Neuron (in vitro differentiated cells): Measurements from ENCODE around the gene COL13A1.

Source experiments
- H2AFZ ChIP-seq: one replicate; pipeline ENCODE4 v1.6.1; 2013; ENCODE audit warnings: low read depth, mild to moderate bottlenecking, inconsistent platforms, low read length, moderate library complexity
- H3K27me3 ChIP-seq: one replicate; pipeline ENCODE4 v1.6.1; 2013; ENCODE audit warnings: low read length; ENCODE audit not compliant: insufficient read depth
- H3K36me3 ChIP-seq: one replicate; pipeline ENCODE4 v1.6.1; 2013; ENCODE audit warnings: low read length; ENCODE audit not compliant: insufficient read depth
- H3K4me1 ChIP-seq: one replicate; pipeline ENCODE4 v1.6.1; 2013; ENCODE audit warnings: low read length; ENCODE audit not compliant: insufficient read depth
- H3K4me3 ChIP-seq: 2 replicates; pipeline ENCODE4 v1.5.1; 2013; ENCODE audit warnings: mild to moderate bottlenecking, low read length, moderate library complexity
- H3K9me3 ChIP-seq: one replicate; pipeline ENCODE4 v1.6.1; 2013; ENCODE audit warnings: low read length

The COL13A1 gene

DNA sequence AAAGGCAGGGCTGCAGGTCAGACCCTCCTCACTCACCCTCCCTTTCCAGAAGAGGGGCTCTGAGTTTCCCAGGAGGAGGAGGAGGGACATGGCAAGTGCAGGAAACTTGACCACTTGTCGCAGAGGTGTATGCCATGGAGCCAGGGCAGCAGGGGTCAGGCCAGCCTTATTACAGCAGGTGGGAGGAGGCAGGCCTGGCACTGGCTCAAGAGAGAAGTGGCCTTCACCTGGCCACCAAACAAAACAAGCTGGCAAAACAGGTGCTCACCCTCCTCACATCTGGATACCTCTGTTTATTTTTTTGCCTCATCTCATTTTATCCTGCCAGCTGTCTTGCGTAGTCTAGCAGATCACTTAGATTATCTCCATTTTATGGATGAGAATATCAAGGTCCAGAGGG, 12.5 kb downstream of the COL13A1 start:
- Histone ChIP-seq H3K27me3 (no peaks in the 10 kb centered on the region), H3K4me3 (no peak overlapping the region), H3K9me3 (no peaks in the 10 kb centered on the region), H2AFZ (no peak overlapping the region), H3K36me3 (no peaks in the 10 kb centered on the region), H3K4me1 (no peaks in the 10 kb centered on the region)

DNA sequence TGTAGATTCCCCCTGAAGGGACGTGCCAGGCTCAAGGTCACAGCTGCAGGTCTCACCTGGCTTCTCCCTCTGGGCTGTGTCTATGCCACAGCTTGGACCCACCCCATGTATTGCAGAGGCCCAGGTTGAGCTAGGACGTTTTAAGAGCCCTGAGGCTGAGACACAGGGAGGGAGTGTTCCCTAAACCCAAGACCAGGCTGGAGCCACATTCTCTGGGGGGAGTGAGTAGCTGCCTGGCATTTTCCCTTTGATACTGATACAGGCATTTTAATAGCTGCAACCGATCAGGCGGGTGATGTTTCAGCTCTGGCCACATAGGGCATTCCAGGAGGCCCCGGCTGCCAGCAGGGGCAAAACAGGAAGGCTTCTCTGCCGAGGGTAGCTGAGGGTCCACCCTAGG, 13.4 kb downstream of the COL13A1 start:
- Histone ChIP-seq H2AFZ (no peak overlapping the region), H3K4me3 (no peak overlapping the region), H3K4me1 (no peaks in the 10 kb centered on the region), H3K36me3 (no peaks in the 10 kb centered on the region), H3K9me3 (no peaks in the 10 kb centered on the region), H3K27me3 (no peaks in the 10 kb centered on the region)

DNA sequence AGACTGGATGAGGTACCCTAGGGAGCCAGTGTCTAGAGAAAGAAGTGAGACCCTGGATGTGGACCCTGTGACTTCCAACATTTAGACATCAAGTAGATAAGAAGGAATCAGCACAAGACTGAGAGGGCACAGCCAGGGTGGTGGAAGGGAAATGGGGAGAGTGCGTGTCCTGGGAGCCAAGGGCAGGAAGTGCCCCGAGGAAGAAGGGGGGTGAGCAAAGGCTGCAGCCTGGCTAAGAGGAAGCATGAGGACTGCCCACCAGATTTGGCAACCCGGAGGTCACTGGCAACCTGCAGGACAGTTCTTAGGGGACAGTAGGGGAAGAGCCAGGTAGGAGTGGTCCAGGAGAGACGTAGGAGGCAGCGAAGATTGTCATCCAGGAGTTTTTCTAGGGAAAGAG, 14.8 kb downstream of the COL13A1 start:
- Histone ChIP-seq H3K27me3 (no peaks in the 10 kb centered on the region), H3K4me1 (no peaks in the 10 kb centered on the region), H2AFZ (no peak overlapping the region), H3K36me3 (no peaks in the 10 kb centered on the region), H3K9me3 (no peaks in the 10 kb centered on the region), H3K4me3 (no peak overlapping the region)

DNA sequence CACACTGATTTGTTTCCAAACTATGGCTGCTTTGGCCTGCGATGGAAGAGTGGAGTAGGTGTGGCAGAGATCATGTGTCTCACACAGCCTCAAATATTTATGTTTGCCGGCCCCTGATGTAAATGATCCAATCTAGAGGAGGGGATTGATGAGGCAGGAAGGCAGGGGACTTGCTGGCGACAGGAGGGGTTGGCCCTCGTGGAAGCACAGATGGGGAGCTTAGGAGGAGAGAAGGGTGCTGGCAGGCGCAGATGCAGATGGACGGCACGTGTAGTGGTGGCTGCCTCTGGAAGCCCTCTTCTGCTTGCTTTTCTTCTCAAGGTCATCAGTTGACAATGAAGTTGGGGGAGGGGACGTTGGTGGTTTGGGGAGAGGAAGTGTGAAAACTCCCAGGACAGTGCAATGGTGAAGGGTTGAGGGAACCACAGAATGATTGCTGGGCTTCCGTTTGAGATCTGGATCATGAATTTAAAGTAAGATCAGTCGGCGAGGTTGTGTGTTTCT, 15.4 kb downstream of the COL13A1 start:
- no peaks in the 10 kb centered on the region for H3K27me3 ChIP-seq
- H3K4me3 ChIP-seq: no peak overlapping the region
- H3K9me3 ChIP-seq: no peaks in the 10 kb centered on the region
- H3K4me1 ChIP-seq: no peaks in the 10 kb centered on the region
- H3K36me3 ChIP-seq: no peaks in the 10 kb centered on the region
- no peak overlapping the region for H2AFZ ChIP-seq

DNA sequence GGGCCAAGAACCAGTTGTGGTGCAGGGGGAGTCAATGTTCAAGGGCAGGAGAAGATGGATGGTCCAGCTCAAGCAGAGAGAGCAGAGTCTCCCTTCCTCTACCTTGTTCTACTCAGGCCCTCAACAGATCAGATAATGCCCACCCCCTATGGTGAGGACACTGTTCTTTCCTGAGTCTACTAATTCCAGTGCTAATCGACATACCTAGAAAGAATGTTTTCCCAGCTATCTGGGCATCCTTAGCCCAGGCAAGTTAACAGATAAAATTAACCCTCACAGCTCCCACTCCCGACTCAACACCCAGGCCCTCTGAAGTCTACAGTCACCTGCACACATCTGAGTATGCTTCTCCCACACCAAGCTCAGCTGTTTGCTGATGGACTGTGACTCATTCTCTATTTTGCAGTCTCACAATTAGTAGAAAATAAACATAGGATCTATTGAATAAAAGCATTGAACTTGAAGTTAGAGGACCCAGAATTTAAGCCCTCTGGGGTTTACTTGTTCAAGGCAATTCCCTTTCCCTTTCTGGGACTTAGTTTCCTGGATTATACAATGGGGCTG, 17.1 kb downstream of the COL13A1 start:
- Histone ChIP-seq H3K4me1 (no peaks in the 10 kb centered on the region), H3K9me3 (no peaks in the 10 kb centered on the region), H3K27me3 (no peaks in the 10 kb centered on the region), H2AFZ (no peak overlapping the region), H3K4me3 (no peak overlapping the region), H3K36me3 (no peaks in the 10 kb centered on the region)

DNA sequence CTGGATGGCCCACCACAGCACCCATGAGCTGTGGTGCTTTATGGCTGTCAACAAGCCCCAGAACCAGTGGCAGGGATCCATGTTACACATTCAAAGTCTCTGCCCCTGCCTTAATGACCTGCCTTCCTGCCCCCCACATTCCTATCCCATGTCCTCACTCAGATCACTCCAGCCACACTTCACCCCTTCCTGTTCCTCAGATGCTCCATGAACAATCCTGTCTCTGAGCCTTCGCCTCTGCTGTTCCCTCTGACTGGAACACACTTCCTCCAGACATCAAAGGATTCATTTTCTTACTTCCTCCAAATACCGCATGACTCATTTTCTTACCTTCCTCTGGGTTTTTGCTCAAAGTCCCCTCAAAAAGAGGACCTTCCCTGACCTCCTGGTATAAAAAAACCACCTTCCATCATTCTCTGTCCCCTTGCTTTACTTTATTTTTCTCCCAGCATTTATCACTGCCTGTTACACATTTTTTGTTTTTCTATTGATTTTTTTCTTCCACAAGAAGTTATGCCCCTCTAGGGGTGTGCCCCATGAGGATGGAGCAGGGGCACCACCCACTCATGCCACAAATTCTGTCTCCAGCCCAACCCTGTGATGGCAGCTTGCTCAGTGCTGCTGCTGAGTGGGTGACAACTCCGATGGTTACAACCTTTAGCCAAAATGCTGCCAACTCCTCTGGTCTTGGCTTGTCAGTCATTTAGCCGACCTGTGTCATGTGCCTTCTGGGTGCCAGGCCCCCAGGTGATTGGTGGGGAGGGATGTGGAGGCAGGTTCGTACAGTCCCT, 18.2 kb downstream of the COL13A1 start:
- H3K4me3 ChIP-seq: no peak overlapping the region
- H3K36me3 ChIP-seq: no peaks in the 10 kb centered on the region
- H2AFZ ChIP-seq: no peak overlapping the region
- no peaks in the 10 kb centered on the region for H3K4me1 ChIP-seq
- H3K9me3 ChIP-seq: no peaks in the 10 kb centered on the region
- H3K27me3 ChIP-seq: no peaks in the 10 kb centered on the region

DNA sequence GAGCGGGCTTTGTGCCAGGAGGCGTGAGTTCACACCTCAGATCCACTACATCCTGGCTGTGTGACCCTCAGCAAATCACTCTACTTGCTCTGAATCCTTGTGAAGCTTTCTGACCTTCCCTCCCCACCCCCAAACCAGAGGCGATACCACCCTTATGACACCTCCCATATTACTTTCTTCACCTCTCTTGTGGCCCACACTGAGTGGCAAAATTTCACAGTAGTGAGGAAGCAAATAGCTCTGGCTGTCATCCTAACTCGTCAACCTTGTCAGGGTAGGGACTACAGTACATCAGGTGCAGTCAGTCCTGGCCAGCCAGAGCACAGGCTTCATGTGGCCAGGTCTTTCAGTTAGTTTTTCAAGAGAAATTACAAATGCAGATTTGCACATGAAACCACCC, 19.1 kb downstream of the COL13A1 start:
- Histone ChIP-seq H3K4me1 (no peaks in the 10 kb centered on the region), H3K4me3 (no peak overlapping the region), H2AFZ (no peak overlapping the region), H3K27me3 (no peaks in the 10 kb centered on the region), H3K36me3 (no peaks in the 10 kb centered on the region), H3K9me3 (no peaks in the 10 kb centered on the region)

DNA sequence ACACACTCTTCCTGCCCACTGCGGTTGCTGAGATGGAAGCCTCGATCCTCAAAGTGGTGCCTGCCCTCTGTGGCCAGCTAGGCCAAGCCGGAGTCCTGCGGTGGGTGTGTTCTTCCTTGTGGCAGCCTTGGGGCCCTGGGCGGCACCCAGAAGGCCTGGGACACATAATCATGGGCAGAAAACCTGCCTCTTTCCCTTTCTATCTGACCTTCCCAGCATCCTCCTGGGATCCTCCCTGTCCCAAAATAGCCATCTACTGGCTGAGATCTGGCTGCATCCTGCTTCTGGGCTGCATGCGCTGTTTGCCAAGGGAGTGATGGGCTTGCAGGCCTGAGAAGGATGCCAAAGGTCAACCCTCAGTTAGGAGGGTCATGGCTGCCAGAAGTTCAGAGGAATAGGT, 23.9 kb downstream of the COL13A1 start:
- Histone ChIP-seq H3K36me3 (no peaks in the 10 kb centered on the region), H3K27me3 (no peaks in the 10 kb centered on the region), H3K4me3 (no peak overlapping the region), H2AFZ (no peak overlapping the region), H3K9me3 (no peaks in the 10 kb centered on the region), H3K4me1 (no peaks in the 10 kb centered on the region)

DNA sequence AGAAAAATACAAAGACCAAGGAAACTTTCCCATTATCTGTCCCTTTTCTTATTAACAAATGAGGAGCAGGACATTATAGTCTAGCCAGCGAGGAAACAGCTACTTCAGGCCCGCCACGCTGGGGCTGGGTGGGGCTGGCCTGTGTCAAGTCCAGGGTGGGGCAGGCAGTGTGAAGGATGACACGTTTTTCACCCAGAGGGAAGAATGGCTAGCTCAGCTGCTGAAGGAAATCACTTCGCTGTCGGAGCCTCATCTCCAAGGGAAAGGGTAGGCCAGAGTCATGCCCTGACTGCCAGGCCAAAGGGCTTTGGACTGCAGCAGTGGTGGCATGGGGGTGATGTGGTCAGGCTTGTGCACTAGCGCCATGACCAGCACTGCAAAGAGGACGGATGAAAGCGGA, 24.4 kb downstream of the COL13A1 start:
- H3K36me3 ChIP-seq: no peaks in the 10 kb centered on the region
- H3K4me1 ChIP-seq: no peaks in the 10 kb centered on the region
- H3K4me3 ChIP-seq: no peak overlapping the region
- no peak overlapping the region for H2AFZ ChIP-seq
- H3K9me3 ChIP-seq: no peaks in the 10 kb centered on the region
- no peaks in the 10 kb centered on the region for H3K27me3 ChIP-seq

DNA sequence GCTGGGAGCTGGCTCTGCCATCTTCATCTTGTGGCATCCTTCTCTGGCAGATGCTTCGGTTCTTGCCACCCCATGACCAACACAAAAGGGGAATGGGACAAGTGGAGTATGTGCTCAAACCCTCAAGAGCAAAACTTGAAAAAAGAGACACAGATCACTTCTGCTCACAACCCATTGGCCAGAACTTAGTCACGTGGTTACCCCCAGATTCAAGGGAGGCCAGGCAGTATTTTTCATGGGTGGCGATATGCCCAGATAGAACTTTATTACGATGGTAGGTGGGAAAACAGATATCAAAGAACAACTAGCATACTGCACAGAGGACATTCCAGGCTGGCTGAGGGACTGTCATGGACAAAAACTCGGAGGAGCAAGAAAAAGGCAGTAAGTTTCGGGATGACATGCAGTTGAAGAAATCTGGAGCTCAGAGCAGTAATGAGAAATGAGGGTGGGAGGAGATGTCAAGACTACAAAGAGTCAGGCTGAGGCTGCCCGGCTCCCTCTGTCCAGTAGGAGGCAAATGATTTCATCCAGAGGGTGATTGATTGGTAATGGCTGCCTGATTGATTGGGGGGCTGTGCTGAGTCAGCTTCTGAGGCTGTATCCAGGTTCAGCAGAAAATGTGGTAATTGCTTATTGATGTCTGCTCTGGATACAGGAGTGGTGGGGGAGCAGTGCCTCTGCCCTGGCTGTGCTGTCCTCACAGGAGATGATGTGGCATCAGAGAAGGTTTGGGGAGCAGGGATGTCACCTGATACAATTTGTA, 25.3 kb downstream of the COL13A1 start:
- H3K9me3 ChIP-seq: no peaks in the 10 kb centered on the region
- no peaks in the 10 kb centered on the region for H3K4me1 ChIP-seq
- no peak overlapping the region for H2AFZ ChIP-seq
- H3K36me3 ChIP-seq: no peaks in the 10 kb centered on the region
- no peaks in the 10 kb centered on the region for H3K27me3 ChIP-seq
- no peak overlapping the region for H3K4me3 ChIP-seq

DNA sequence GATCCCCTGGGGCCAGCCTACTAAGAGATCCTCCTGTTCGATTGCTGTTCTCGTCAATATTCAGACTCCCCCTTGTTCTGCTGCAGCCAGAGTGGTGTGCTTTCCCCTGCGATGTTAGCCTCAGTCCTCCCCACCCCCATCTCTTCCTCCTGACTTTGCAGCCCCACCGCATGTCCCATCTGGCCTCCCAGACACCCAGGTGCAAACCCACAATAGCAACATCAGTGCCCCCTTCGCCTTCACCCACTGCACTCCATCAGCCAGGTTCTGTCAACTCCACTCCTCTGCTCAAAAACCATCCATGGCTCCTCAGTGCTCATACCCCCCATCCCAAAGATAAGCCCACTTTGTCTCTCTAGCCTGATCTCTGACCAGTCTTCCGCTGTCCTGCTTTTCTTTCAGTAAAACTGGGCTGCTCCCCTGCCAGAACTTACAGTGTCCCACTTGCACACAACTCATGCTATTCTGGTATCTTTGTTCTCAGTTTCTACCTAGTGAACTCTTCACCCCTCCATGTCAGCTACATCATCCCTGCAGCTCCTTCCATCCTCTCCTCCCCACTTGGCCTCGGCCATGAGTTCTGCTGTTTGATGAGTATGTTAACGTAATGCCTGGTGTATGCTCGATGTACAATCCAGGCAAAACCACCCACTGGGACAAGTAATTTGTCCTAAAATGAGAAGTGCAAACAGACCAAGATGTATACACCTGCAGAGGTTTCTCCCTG, 26.6 kb downstream of the COL13A1 start:
- Histone ChIP-seq H3K36me3 (no peaks in the 10 kb centered on the region), H3K9me3 (no peaks in the 10 kb centered on the region), H3K27me3 (no peaks in the 10 kb centered on the region), H2AFZ (no peak overlapping the region), H3K4me3 (no peak overlapping the region), H3K4me1 (no peaks in the 10 kb centered on the region)

DNA sequence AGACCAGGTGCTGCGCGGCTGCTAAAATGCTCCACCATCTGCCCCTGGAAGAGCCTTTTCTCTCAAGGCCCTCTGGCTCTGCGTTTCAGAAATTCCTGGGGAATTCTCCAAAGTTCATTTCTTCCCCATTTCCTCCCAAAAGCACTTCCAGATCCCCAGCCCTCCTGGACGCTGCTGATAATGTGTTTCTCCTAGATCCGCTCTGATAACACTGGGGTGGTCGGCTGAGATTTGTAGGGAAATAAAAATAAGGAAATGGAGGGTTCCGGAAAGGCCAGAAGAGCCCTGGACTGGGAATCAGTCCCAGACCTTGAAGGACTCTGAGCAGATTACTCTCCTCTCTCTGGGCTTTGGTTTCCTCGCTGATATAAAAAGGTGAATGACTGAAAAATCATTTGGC, 28.1 kb downstream of the COL13A1 start:
- Histone ChIP-seq H3K27me3 (no peaks in the 10 kb centered on the region), H3K4me3 (no peak overlapping the region), H2AFZ (no peak overlapping the region), H3K4me1 (no peaks in the 10 kb centered on the region), H3K36me3 (no peaks in the 10 kb centered on the region), H3K9me3 (no peaks in the 10 kb centered on the region)
